HCT116 (cell line): ENCODE results near the gene SAMHD1. TPM values are rescaled to one million over a fixed set of nuclear protein-coding genes. Genes with fewer than 3 reads are reported as not detected.

ENCODE experiments used
- ATAC-seq: fragments of 200-7000 bp; cut with Tn5 transposase; 2 replicates; pipeline ENCODE4 v1.9.1; 2020; ENCODE audit warnings: mild to moderate bottlenecking, moderate library complexity
- BruUV-seq: library from RNA; stranded (reverse); fragments of 400-500 nt; replicated peaks from 2 replicates; lab custom pipeline; 2021; lab: Mats Ljungman, UMichigan
- CTCF ChIA-PET: fragments of 300-600 bp; sonication (Branson Sonifier 250); formaldehyde crosslinking; loops from one replicate; lab custom pipeline; 2021; ENCODE audit warnings: antibody characterized with exemption; lab: Charles Lee
- POLR2A ChIA-PET: fragments of 300-600, 350-600 bp; sonication (Branson Sonifier 250); formaldehyde crosslinking; loops from one replicate; lab custom pipeline; 2021; ENCODE audit warnings: antibody characterized with exemption; lab: Charles Lee
- RAD21 ChIA-PET, 2 experiments: fragments of 300-600 bp; sonication (Branson Sonifier 250); formaldehyde crosslinking; loops; one replicate each; lab custom pipeline; 2023; ENCODE audit warnings: low total read pairs in 2 of 2; ENCODE audit not compliant: uncharacterized antibody in 2 of 2, unreplicated experiment in 2 of 2, low non-redundant PET in 1 of 2; lab: Charles Lee
- DNase-seq: peaks from one replicate; pipeline ENCODE4 v3.0.0-alpha.2; 2010; ENCODE audit warnings: low read depth, low spot score
- H2AFZ ChIP-seq: fragments of 200-600 bp; shearing (Covaris generic), sonication (generic); 2 replicates; pipeline ENCODE4 v1.6.1; 2017; ENCODE audit warnings: low read depth, mixed run types, mixed read lengths, antibody characterized with exemption, low read length; ENCODE audit not compliant: poor library complexity, severe bottlenecking
- H3K27ac ChIP-seq: 2 replicates; pipeline ENCODE4 v1.5.1; 2012; ENCODE audit warnings: low read depth, low read length
- H3K27me3 ChIP-seq: fragments of 200-600 bp; sonication (generic); 2 replicates; pipeline ENCODE4 v1.6.1; 2016; ENCODE audit warnings: mixed run types, low read length, mixed read lengths; ENCODE audit not compliant: insufficient read depth
- H3K36me3 ChIP-seq, 2 experiments: fragments of 200-500 bp in 1 of 2; fragments of 200-600 bp in 1 of 2; sonication (Bioruptor generic) in 1 of 2; sonication (generic) in 1 of 2; 2 replicates each; pipeline versions ENCODE4 v1.5.1 to v1.6.1; 2014 to 2016; ENCODE audit warnings: low read length in 2 of 2, inconsistent platforms in 1 of 2, mixed read lengths in 1 of 2, mixed run types in 1 of 2; ENCODE audit not compliant: insufficient read depth in 2 of 2, control insufficient read depth in 1 of 2
- H3K4me1 ChIP-seq, 2 experiments: fragments of 200-600 bp in 1 of 2; sonication (generic) in 1 of 2; 2 replicates each; pipeline versions ENCODE4 v1.5.1 to v1.6.1; 2012 to 2017; ENCODE audit warnings: low read length in 2 of 2, inconsistent platforms in 1 of 2, mild to moderate bottlenecking in 1 of 2, mixed read lengths in 1 of 2, mixed run types in 1 of 2, moderate library complexity in 1 of 2; ENCODE audit not compliant: insufficient read depth in 2 of 2, control insufficient read depth in 1 of 2
- H3K4me2 ChIP-seq: fragments of 200-600 bp; sonication (generic); 2 replicates; pipeline ENCODE4 v1.6.1; 2017; ENCODE audit warnings: mixed run types, low read length, mixed read lengths
- H3K4me3 ChIP-seq, 2 experiments: fragments of 200-600 bp in 1 of 2; sonication (generic) in 1 of 2; replicated peaks in 1 of 2; 2 replicates each; pipeline ENCODE4 v1.5.1; 2011 to 2016; ENCODE audit warnings: low read length in 2 of 2, control low read depth in 1 of 2, low read depth in 1 of 2, mild to moderate bottlenecking in 1 of 2, mixed read lengths in 1 of 2, mixed run types in 1 of 2
- H3K79me2 ChIP-seq: fragments of 200-600 bp; sonication (generic); 2 replicates; pipeline ENCODE4 v1.6.1; 2017; ENCODE audit warnings: mild to moderate bottlenecking, mixed run types, low read length, moderate library complexity, mixed read lengths; ENCODE audit not compliant: insufficient read depth
- H3K9ac ChIP-seq: fragments of 200-600 bp; sonication (generic); 2 replicates; pipeline ENCODE4 v1.6.1; 2016; ENCODE audit warnings: low read length, mixed read lengths
- H3K9me2 ChIP-seq: fragments of 200-600 bp; sonication (generic), shearing (Covaris generic); 2 replicates; pipeline ENCODE4 v1.6.1; 2017; ENCODE audit warnings: mixed run types, mild to moderate bottlenecking, moderate library complexity; ENCODE audit not compliant: insufficient read depth
- H3K9me3 ChIP-seq, 2 experiments: fragments of 200-500 bp in 1 of 2; fragments of 200-600 bp in 1 of 2; sonication (Bioruptor generic) in 1 of 2; sonication (generic) in 1 of 2; 2 replicates each; pipeline ENCODE4 v1.6.1; 2014 to 2017; ENCODE audit warnings: low read length in 2 of 2, mixed read lengths in 2 of 2, inconsistent platforms in 1 of 2, low read depth in 1 of 2, mild to moderate bottlenecking in 1 of 2, mixed run types in 1 of 2, moderate library complexity in 1 of 2; ENCODE audit not compliant: control insufficient read depth in 1 of 2, insufficient read depth in 1 of 2
- H4K20me1 ChIP-seq: fragments of 200-600 bp; sonication (generic), shearing (Covaris generic); 2 replicates; pipeline ENCODE4 v1.6.1; 2017; ENCODE audit warnings: mixed run types, mild to moderate bottlenecking, moderate library complexity; ENCODE audit not compliant: insufficient read depth
- ATF3 ChIP-seq: IDR thresholded peaks from 2 replicates; pipeline ENCODE4 v1.6.1; 2012
- EGR1 ChIP-seq: IDR thresholded peaks from 2 replicates; pipeline ENCODE4 v1.6.1; 2012; ENCODE audit warnings: low read depth
- FOSL1 ChIP-seq: IDR thresholded peaks from 2 replicates; pipeline ENCODE4 v1.6.1; 2012; ENCODE audit warnings: low read depth
- JUND ChIP-seq: IDR thresholded peaks from 2 replicates; pipeline ENCODE4 v1.6.1; 2012
- RAD21 ChIP-seq: IDR thresholded peaks from 2 replicates; pipeline ENCODE4 v1.6.1; 2012; ENCODE audit warnings: low read depth, mild to moderate bottlenecking
- YY1 ChIP-seq: IDR thresholded peaks from 2 replicates; pipeline ENCODE4 v1.6.1; 2011; ENCODE audit warnings: low read length, low read depth, moderate library complexity, mild to moderate bottlenecking; ENCODE audit not compliant: insufficient replicate concordance; ENCODE audit errors: extremely low read depth
- ZNF274 ChIP-seq: fragments of 200-500 bp; sonication (Bioruptor generic); IDR thresholded peaks from 2 replicates; pipeline ENCODE4 v1.6.1; 2014; ENCODE audit warnings: mild to moderate bottlenecking, low read depth, low read length, inconsistent platforms
- intact Hi-C: fragments of 100-400 bp; cut with micrococcal nuclease; formaldehyde crosslinking; loops from 2 replicates; pipeline ENCODE4 v1.10.0; 2022
- total RNA-seq: library from RNA; stranded (reverse); gene quantifications from one replicate; pipeline ENCODE4 v1.2.1, GENCODE V29; 2021; ENCODE audit not compliant: unreplicated experiment
- TF ChIP-seq, protein P1 (sequence below), 3 experiments: fragments of 200-600 bp in 1 of 3; sonication (generic) in 1 of 3; IDR thresholded peaks in 2 of 3; conservative IDR thresholded peaks in 1 of 3; 2 replicates each; pipeline ENCODE4 v1.5.1; 2012 to 2017; ENCODE audit warnings: low read depth in 2 of 3, low read length in 2 of 3, antibody characterized with exemption in 1 of 3, borderline replicate concordance in 1 of 3, control low read depth in 1 of 3, mild to moderate bottlenecking in 1 of 3, mixed read lengths in 1 of 3, mixed run types in 1 of 3, moderate library complexity in 1 of 3; ENCODE audit not compliant: insufficient read depth in 1 of 3

Gene SAMHD1
- total RNA-seq, 1 experiment from 2014 or later = 21.4 TPM

DNA sequence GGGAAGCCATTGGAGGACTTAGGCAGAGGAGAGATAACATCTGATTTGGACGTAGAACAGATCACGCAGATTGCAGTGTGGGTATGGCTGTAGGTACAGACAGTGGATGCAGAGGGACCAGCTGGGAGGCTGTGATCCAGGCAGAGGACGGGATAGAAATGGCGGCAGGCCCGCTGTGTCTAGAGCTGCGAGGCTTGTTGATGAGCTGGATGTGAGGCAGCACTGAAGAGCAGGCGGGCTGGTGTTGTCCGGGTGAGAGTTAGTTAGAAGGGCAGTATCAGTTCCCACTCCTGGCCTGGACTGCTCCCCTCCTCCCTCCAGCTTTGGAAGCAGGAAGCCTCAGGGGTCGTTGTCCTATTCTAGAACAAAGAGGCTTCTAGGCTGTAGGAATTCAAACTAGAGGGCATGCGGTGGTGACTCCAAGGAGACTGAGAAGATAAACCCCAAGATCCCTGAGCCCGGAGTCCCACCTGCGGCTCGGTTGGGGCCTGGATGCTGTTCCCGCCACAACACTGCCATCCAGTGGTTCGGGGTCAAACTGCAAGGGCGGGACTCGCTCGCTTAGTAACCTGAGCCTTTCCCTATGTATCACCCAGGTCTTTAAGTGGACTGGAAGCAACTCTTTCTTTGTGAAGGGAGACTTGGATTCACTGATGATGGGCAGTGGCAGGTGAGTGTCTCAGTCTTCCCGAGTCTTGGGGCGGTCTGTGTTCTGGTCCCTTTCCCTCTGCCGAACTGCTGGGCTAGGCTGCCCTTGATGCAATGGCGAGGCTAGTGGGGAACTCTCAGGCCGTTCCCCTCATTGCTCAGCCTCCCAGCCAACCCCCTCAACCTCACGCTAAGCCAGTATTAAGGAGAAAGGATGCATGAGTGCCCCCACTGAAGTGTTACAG, 64.4 kb downstream of the SAMHD1 start:
- no peaks in the 10 kb centered on the region for H3K27me3 ChIP-seq
- no peaks in the 10 kb centered on the region for H3K79me2 ChIP-seq
- ChIA-PET CTCF (interaction anchor here (0.7 to 1.8 kb wide), 10 partner anchors 14 to 274 kb away, joined by 3 to 7 read pairs (median 4); no protein-coding TSS in a partner anchor), RAD21 (interaction anchor here in 1 of 2 experiments (0.5 kb wide), 1 partner anchor 117 kb away, joined by 3 read pairs; no protein-coding TSS in a partner anchor), POLR2A (interaction anchor here (0.5 kb wide), 1 partner anchor 313 kb away, joined by 10 read pairs; no protein-coding TSS in a partner anchor)
- no TSS peak for BruUV-seq
- H3K9ac ChIP-seq = no peak overlapping the region
- intact Hi-C loops = loop anchor here (10.0 kb wide), 1 partner anchor 272 kb away; no protein-coding TSS in a partner anchor
- no peaks in the 10 kb centered on the region for H3K36me3 ChIP-seq
- H4K20me1 ChIP-seq = no peaks in the 10 kb centered on the region
- H3K9me3 ChIP-seq = no peaks in the 10 kb centered on the region
- ATAC-seq = peak; percentile 95
- H3K9me2 ChIP-seq = no peaks in the 10 kb centered on the region
- H3K4me3 ChIP-seq = no peak overlapping the region
- no peak overlapping the region for H3K27ac ChIP-seq
- no peak overlapping the region for H2AFZ ChIP-seq
- H3K4me2 ChIP-seq = peak overlapping the region; percentile 25
- H3K4me1 ChIP-seq = peaks cover 8 to 15% of the 10 kb centered on the region in 2 experiments; a peak in 3 of 4 replicates
- no peak for TF ChIP-seq EGR1
- peak; percentile 93 for TF ChIP-seq RAD21
- TF ChIP-seq JUND = no peak
- no peak for TF ChIP-seq YY1
- no peak for TF ChIP-seq FOSL1
- TF ChIP-seq, protein P1, sequence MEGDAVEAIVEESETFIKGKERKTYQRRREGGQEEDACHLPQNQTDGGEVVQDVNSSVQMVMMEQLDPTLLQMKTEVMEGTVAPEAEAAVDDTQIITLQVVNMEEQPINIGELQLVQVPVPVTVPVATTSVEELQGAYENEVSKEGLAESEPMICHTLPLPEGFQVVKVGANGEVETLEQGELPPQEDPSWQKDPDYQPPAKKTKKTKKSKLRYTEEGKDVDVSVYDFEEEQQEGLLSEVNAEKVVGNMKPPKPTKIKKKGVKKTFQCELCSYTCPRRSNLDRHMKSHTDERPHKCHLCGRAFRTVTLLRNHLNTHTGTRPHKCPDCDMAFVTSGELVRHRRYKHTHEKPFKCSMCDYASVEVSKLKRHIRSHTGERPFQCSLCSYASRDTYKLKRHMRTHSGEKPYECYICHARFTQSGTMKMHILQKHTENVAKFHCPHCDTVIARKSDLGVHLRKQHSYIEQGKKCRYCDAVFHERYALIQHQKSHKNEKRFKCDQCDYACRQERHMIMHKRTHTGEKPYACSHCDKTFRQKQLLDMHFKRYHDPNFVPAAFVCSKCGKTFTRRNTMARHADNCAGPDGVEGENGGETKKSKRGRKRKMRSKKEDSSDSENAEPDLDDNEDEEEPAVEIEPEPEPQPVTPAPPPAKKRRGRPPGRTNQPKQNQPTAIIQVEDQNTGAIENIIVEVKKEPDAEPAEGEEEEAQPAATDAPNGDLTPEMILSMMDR (IDR thresholded peaks at IDR 0.05 in 2 of 3, conservative IDR thresholded peaks at IDR 0.05 in 1 of 3; ENCODE audit: borderline replicate concordance in 1 of 3, insufficient read depth in 1 of 3, low read depth in 2 of 3, low read length in 2 of 3) = peak; percentile 75 to 99 (median 94); a peak in 5 of 6 replicates
- TF ChIP-seq ATF3 = no peak
- TF ChIP-seq ZNF274 = no peak
- DNase-seq = peak; percentile 59
